ENCODE measurements around the gene THSD4.
"Not testable (repeated sequence)": the region's sequence is repeated elsewhere in the genome, so short reads cannot be mapped to it uniquely, and the experiment has no call there.

Gene THSD4

DNA sequence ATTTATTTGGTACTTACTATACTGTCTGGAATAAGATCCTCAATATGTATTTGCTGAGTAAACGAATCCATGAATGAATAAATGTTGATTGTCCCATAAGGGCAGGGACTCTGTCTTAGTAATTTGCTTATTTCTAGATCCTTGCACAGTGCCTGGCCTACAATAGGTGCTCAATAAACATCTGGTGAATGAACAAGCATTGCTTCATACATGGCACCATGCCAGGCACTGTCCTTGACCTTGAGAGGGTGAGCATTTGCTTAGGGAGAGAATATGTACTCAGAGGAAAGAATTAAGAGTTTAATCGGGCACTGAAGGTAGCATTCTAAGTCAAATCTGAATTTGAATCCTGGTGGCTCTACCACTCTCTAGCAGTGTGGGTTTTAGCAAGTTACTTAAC, 282.1 kb downstream of the THSD4 start:
- no peak overlapping the region for H3K4me3 ChIP-seq (ENCODE audit: low read depth, low read length)
- no peak for DNase-seq (ENCODE audit: low read depth, low spot score)
- in situ Hi-C loops (cut with HindIII; ENCODE audit: low sequenced_read_pairs) = no loop called here
- no peak for TF ChIP-seq CTCF (IDR thresholded peaks at IDR 0.05; ENCODE audit: low read depth, low read length)

DNA sequence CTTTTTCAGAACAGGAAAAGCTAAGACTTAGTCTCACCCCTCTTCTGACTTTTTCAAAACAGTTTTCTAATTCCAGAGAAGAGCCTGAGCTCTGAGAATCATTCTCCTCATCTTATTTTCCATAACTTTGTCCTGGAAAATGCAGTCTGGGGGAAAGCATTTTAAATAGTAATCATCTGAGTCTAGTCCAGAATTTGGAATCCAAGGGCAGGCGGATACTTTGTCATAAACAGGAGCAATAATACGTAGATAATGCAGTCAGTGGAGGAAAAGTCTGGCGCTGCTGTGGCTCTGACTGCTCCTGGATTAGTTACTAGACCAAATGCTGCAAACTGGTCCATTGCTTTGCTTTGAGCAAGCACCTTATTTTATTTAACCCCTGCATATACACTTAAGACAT, 285.0 kb downstream of the THSD4 start:
- DNase-seq (ENCODE audit: low read depth, low spot score) = no peak
- in situ Hi-C loops (cut with HindIII; ENCODE audit: low sequenced_read_pairs) = no loop called here
- H3K4me3 ChIP-seq (ENCODE audit: low read depth, low read length) = no peak overlapping the region
- TF ChIP-seq CTCF (IDR thresholded peaks at IDR 0.05; ENCODE audit: low read depth, low read length) = no peak

- DNase-seq (ENCODE audit: low read depth, low spot score); H3K4me3 ChIP-seq (ENCODE audit: low read depth, low read length); in situ Hi-C loops (cut with HindIII; ENCODE audit: low sequenced_read_pairs): not testable (repeated sequence)
These were observed 286.5 kb downstream of the THSD4 start for GRCh38 chr15:71401728-71402127.

DNA sequence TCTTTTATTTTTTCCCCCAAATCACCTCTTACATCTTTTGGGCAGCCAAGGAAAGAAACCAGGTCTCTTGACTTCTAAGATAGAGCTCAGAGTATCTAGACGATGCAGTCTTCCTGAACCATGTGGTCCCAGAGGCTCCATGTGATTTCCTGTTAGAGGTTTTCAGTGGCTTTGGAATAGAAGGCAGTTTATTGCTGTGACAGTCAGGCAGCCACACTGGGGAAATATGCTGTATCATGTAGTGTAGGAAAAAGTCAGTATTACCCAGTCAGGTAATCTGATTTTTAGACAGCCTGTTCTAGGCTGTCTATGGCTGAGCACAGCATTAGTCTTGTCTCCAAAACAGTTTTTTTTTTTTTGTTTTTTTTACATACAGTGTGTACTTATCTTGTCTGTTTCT, 294.3 kb downstream of the THSD4 start:
- no peak overlapping the region for H3K4me3 ChIP-seq (ENCODE audit: low read depth, low read length)
- TF ChIP-seq CTCF (IDR thresholded peaks at IDR 0.05; ENCODE audit: low read depth, low read length) = no peak
- DNase-seq (ENCODE audit: low read depth, low spot score) = no peak
- in situ Hi-C loops (cut with HindIII; ENCODE audit: low sequenced_read_pairs) = no loop called here

GRCh38 chr15:71410347-71410746, 295.1 kb downstream of the THSD4 start:
- TF ChIP-seq CTCF (IDR thresholded peaks at IDR 0.05; ENCODE audit: low read depth, low read length) = no peak
- no peak for DNase-seq (ENCODE audit: low read depth, low spot score)
- no peak overlapping the region for H3K4me3 ChIP-seq (ENCODE audit: low read depth, low read length)
- in situ Hi-C loops (cut with HindIII; ENCODE audit: low sequenced_read_pairs) = no loop called here

DNA sequence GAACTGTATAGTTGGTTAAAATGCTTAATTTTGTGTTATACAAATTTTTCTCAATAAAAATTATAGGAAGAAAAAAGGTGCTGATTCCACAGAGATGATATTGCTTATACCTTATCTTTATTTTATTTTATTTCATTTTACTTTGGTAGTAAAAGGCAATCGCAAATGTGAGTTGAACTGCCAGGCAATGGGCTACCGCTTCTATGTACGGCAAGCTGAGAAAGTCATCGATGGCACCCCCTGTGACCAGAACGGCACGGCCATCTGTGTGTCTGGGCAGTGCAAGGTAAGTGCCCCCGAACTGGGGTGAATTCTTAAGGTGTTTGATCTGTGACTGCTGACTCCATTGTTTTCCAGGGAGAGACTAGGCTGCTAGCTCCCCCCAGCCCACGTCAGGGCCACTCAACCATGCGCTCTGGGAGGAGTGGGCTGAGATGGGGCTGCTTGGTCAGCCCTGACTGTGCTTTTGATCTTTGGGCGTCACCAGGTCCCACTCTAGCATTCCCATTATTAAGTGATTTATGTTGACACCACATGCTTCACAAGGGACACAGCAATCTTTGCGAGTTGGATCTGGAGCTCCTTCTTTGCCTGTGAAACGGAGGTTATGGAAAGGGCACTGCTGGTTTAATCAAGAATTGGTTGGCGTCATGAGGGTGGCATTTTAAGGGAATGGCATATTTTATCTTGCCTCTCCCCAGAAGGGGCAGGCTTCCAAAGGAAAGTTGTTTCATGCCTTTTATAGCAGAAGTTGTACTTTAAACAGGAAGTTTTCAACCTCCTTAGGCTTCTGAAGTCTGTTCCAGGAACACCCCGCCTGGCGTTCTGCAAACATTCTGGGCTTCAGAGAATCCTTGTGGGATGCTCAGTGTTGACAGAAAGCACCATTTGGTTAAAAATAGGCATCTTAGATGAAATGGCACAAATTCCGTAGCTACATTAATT, 296.5 kb downstream of the THSD4 start:
- peak; percentile 76 for DNase-seq (ENCODE audit: low read depth, low spot score)
- H3K4me3 ChIP-seq (ENCODE audit: low read depth, low read length) = no peak overlapping the region
- in situ Hi-C loops (cut with HindIII; ENCODE audit: low sequenced_read_pairs) = no loop called here
- TF ChIP-seq CTCF (IDR thresholded peaks at IDR 0.05; ENCODE audit: low read depth, low read length) = peak; percentile 30

DNA sequence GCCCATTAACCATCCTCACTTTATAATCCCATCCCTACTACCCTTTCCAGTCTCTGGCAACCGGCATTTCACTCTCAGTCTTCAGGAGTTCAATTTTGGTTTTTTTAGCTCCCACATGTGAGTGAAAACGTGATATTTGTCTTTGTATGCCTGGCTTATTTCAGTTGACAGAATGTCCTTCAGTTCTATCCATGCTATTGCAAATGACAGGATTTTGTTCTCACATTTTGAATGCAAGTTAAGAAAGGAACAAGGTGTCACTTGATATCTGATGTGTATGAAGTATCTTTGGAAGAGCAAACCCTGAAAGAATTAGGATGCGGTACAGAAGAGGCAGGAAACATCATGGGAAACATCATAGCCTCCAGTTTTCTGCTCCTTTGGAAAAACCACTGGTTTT, 298.1 kb downstream of the THSD4 start:
- in situ Hi-C loops (cut with HindIII; ENCODE audit: low sequenced_read_pairs) = no loop called here

More for the DNA sequence above, 298.1 kb downstream of the THSD4 start:
- no peak for TF ChIP-seq CTCF (IDR thresholded peaks at IDR 0.05; ENCODE audit: low read depth, low read length)
- no peak for DNase-seq (ENCODE audit: low read depth, low spot score)
- no peak overlapping the region for H3K4me3 ChIP-seq (ENCODE audit: low read depth, low read length)
